NB4 (cell line): Measurements from ENCODE around the gene ECE1.

Experiments used
- CTCF ChIP-seq: IDR thresholded peaks from one replicate; pipeline ENCODE4 v1.5.1; 2012; ENCODE audit warnings: low read depth, low read length
- MYC ChIP-seq: IDR thresholded peaks from 2 replicates; pipeline ENCODE4 v1.6.1; 2011; ENCODE audit warnings: low read depth, low read length

GRCh38 chr1:21271550-21271949 is 18.7 kb downstream of the ECE1 start:
- TF ChIP-seq CTCF (no peak), MYC (no peak)
